Measurements from ENCODE around the gene TTF1.

The TTF1 gene

GRCh38 chr9:132406554-132407122, at the start of gene TTF1:
Gene TTF1 (minus strand): TSS chr9:132406840. CDS start chr9:132402821, 4,019 bp downstream.
- peak within 1 kb of the TSS; percentile 79 for H3K4me3 Mint-ChIP-seq
- H3K27me3 Mint-ChIP-seq, result peaks cover 12% of the 10 kb centered on the region
- H3K27ac Mint-ChIP-seq, result peak within 1 kb of the TSS; percentile 93
- H3K4me1 Mint-ChIP-seq (ENCODE audit: low read depth), result peaks cover 65% of the 10 kb centered on the region
- no peaks in the 10 kb centered on the region for H3K9me3 Mint-ChIP-seq
- peaks cover 33% of the 10 kb centered on the region for H3K36me3 Mint-ChIP-seq (ENCODE audit: low read depth)

- Mint-ChIP-seq H3K4me3 (no peak overlapping the region), H3K27me3 (peaks cover 29% of the 10 kb centered on the region), H3K4me1 (ENCODE audit: low read depth) (peaks cover 8% of the 10 kb centered on the region), H3K9me3 (no peaks in the 10 kb centered on the region), H3K27ac (no peak overlapping the region), H3K36me3 (ENCODE audit: low read depth) (no peaks in the 10 kb centered on the region)
These were observed 49.6 kb upstream of the TTF1 start for GRCh38 chr9:132456241-132456640.

GRCh38 chr9:132451276-132451675, 44.6 kb upstream of the TTF1 start:
- H3K4me1 Mint-ChIP-seq (ENCODE audit: low read depth), result peaks cover 19% of the 10 kb centered on the region
- H3K4me3 Mint-ChIP-seq, result peak overlapping the region; percentile 23
- peaks cover 57% of the 10 kb centered on the region for H3K27me3 Mint-ChIP-seq
- H3K9me3 Mint-ChIP-seq, result no peaks in the 10 kb centered on the region
- H3K27ac Mint-ChIP-seq, result no peak overlapping the region
- H3K36me3 Mint-ChIP-seq (ENCODE audit: low read depth), result no peaks in the 10 kb centered on the region

- Mint-ChIP-seq H3K27me3 (peaks cover 71% of the 10 kb centered on the region), H3K4me1 (ENCODE audit: low read depth) (peaks cover 19% of the 10 kb centered on the region), H3K27ac (no peak overlapping the region), H3K36me3 (ENCODE audit: low read depth) (no peaks in the 10 kb centered on the region), H3K4me3 (no peak overlapping the region), H3K9me3 (no peaks in the 10 kb centered on the region)
These were observed 41.3 kb upstream of the TTF1 start for GRCh38 chr9:132447902-132448301.

- H3K4me1 Mint-ChIP-seq (ENCODE audit: low read depth), result peaks cover 19% of the 10 kb centered on the region
- no peak overlapping the region for H3K4me3 Mint-ChIP-seq
- no peaks in the 10 kb centered on the region for H3K9me3 Mint-ChIP-seq
- no peaks in the 10 kb centered on the region for H3K36me3 Mint-ChIP-seq (ENCODE audit: low read depth)
- peaks cover 71% of the 10 kb centered on the region for H3K27me3 Mint-ChIP-seq
- no peak overlapping the region for H3K27ac Mint-ChIP-seq
These were observed 40.7 kb upstream of the TTF1 start for GRCh38 chr9:132447346-132447745.

- peaks cover 16% of the 10 kb centered on the region for H3K4me1 Mint-ChIP-seq (ENCODE audit: low read depth)
- H3K36me3 Mint-ChIP-seq (ENCODE audit: low read depth), result no peaks in the 10 kb centered on the region
- no peak overlapping the region for H3K27ac Mint-ChIP-seq
- H3K9me3 Mint-ChIP-seq, result no peaks in the 10 kb centered on the region
- H3K4me3 Mint-ChIP-seq, result no peak overlapping the region
- peaks cover 71% of the 10 kb centered on the region for H3K27me3 Mint-ChIP-seq
These were observed 40.2 kb upstream of the TTF1 start for GRCh38 chr9:132446887-132447286.

- Mint-ChIP-seq H3K27ac (no peak overlapping the region), H3K27me3 (peaks cover 75% of the 10 kb centered on the region), H3K4me3 (no peak overlapping the region), H3K36me3 (ENCODE audit: low read depth) (no peaks in the 10 kb centered on the region), H3K9me3 (no peaks in the 10 kb centered on the region), H3K4me1 (ENCODE audit: low read depth) (no peaks in the 10 kb centered on the region)
These were observed 37.4 kb upstream of the TTF1 start for GRCh38 chr9:132443951-132444607.

GRCh38 chr9:132441404-132441803, 34.8 kb upstream of the TTF1 start:
- Mint-ChIP-seq H3K9me3 (no peaks in the 10 kb centered on the region), H3K4me1 (ENCODE audit: low read depth) (no peaks in the 10 kb centered on the region), H3K36me3 (ENCODE audit: low read depth) (no peaks in the 10 kb centered on the region), H3K27me3 (peaks cover 62% of the 10 kb centered on the region), H3K4me3 (no peak overlapping the region), H3K27ac (no peak overlapping the region)

GRCh38 chr9:132440735-132441134, 34.1 kb upstream of the TTF1 start:
- Mint-ChIP-seq H3K27me3 (peaks cover 63% of the 10 kb centered on the region), H3K36me3 (ENCODE audit: low read depth) (no peaks in the 10 kb centered on the region), H3K9me3 (no peaks in the 10 kb centered on the region), H3K4me1 (ENCODE audit: low read depth) (no peaks in the 10 kb centered on the region), H3K27ac (no peak overlapping the region), H3K4me3 (no peak overlapping the region)

- Mint-ChIP-seq H3K36me3 (ENCODE audit: low read depth) (no peaks in the 10 kb centered on the region), H3K4me1 (ENCODE audit: low read depth) (no peaks in the 10 kb centered on the region)
These were observed 32.5 kb upstream of the TTF1 start for GRCh38 chr9:132439153-132439552.

GRCh38 chr9:132434881-132435280, 28.2 kb upstream of the TTF1 start:
- H3K27me3 Mint-ChIP-seq, result peaks cover 53% of the 10 kb centered on the region

More at GRCh38 chr9:132439153-132439552, 32.5 kb upstream of the TTF1 start:
- H3K27ac Mint-ChIP-seq, result no peak overlapping the region
- H3K4me3 Mint-ChIP-seq, result no peak overlapping the region
- peaks cover 59% of the 10 kb centered on the region for H3K27me3 Mint-ChIP-seq
- H3K9me3 Mint-ChIP-seq, result no peaks in the 10 kb centered on the region

GRCh38 chr9:132430998-132431397, 24.4 kb upstream of the TTF1 start:
- no peaks in the 10 kb centered on the region for H3K36me3 Mint-ChIP-seq (ENCODE audit: low read depth)
- H3K27me3 Mint-ChIP-seq, result peaks cover 66% of the 10 kb centered on the region
- H3K9me3 Mint-ChIP-seq, result no peaks in the 10 kb centered on the region
- H3K27ac Mint-ChIP-seq, result no peak overlapping the region
- H3K4me1 Mint-ChIP-seq (ENCODE audit: low read depth), result no peaks in the 10 kb centered on the region
- no peak overlapping the region for H3K4me3 Mint-ChIP-seq

More at GRCh38 chr9:132434881-132435280, 28.2 kb upstream of the TTF1 start:
- no peaks in the 10 kb centered on the region for H3K4me1 Mint-ChIP-seq (ENCODE audit: low read depth)
- H3K36me3 Mint-ChIP-seq (ENCODE audit: low read depth), result no peaks in the 10 kb centered on the region
- H3K4me3 Mint-ChIP-seq, result no peak overlapping the region
- no peaks in the 10 kb centered on the region for H3K9me3 Mint-ChIP-seq
- H3K27ac Mint-ChIP-seq, result no peak overlapping the region

GRCh38 chr9:132426639-132427414, 20.2 kb upstream of the TTF1 start:
- Mint-ChIP-seq H3K4me3 (no peak overlapping the region), H3K27me3 (peaks cover 82% of the 10 kb centered on the region), H3K9me3 (no peaks in the 10 kb centered on the region), H3K27ac (no peak overlapping the region), H3K4me1 (ENCODE audit: low read depth) (no peaks in the 10 kb centered on the region), H3K36me3 (ENCODE audit: low read depth) (no peaks in the 10 kb centered on the region)

- H3K4me1 Mint-ChIP-seq (ENCODE audit: low read depth), result no peaks in the 10 kb centered on the region
- H3K27ac Mint-ChIP-seq, result no peak overlapping the region
- no peaks in the 10 kb centered on the region for H3K36me3 Mint-ChIP-seq (ENCODE audit: low read depth)
- no peak overlapping the region for H3K4me3 Mint-ChIP-seq
- no peaks in the 10 kb centered on the region for H3K9me3 Mint-ChIP-seq
- peaks cover 71% of the 10 kb centered on the region for H3K27me3 Mint-ChIP-seq
These were observed 19.0 kb upstream of the TTF1 start for GRCh38 chr9:132425675-132426062.

All from stimulated activated naive CD8-positive, alpha-beta T cell treated with anti-CD3 and anti-CD28 coated beads, Interleukin-15, Interleukin-2, amounts not matched to agents 100 ng/mL and 50 ng/mL, for 24 hours (primary cell).